ENCODE results near the gene PDLIM1. TPM values are rescaled to one million over a fixed set of nuclear protein-coding genes. Genes with fewer than 3 reads are reported as not detected.
A peak's percentile ranks its signal among the peaks of the same experiment; 100 is the strongest.

The PDLIM1 gene
- total and polyA plus RNA-seq, 9 of the 15 experiments (the other 6 are each of a cell fraction or from before 2014, with no cell fraction given), result 19.8 to 164 (median 39.1) TPM

GRCh38 chr10:95297402-95297801, 6.6 kb upstream of the PDLIM1 start (continued):
- TF ChIP-seq HMGXB4 (CRISPR knock-in tag; IDR thresholded peaks at IDR 0.05) (no peak), ATF1 (CRISPR knock-in tag; IDR thresholded peaks at IDR 0.05) (no peak), ATF1 (tag; IDR thresholded peaks at IDR 0.05) (no peak), ZBTB8A (IDR thresholded peaks at IDR 0.05; ENCODE audit: partially characterized antibody) (no peak), SOX6 (IDR thresholded peaks at IDR 0.05) (peak; percentile 66), RBM14 (IDR thresholded peaks at IDR 0.05; ENCODE audit: borderline replicate concordance, insufficient read depth, low read depth, low read length) (no peak), ZNF3 (CRISPR knock-in tag; IDR thresholded peaks at IDR 0.05) (no peak), CEBPZ (IDR thresholded peaks at IDR 0.05; ENCODE audit: borderline replicate concordance, low read depth, low read length) (no peak), BRF2 (IDR thresholded peaks at IDR 0.05; ENCODE audit: borderline replicate concordance, insufficient read depth, insufficient read length) (no peak), FOXJ2 (tag; IDR thresholded peaks at IDR 0.05) (no peak), NFE2 (IDR thresholded peaks at IDR 0.05; ENCODE audit: low read depth) (no peak), RBM17 (IDR thresholded peaks at IDR 0.05; ENCODE audit: borderline replicate concordance, low read depth, low read length) (no peak), NFATC3 (IDR thresholded peaks at IDR 0.05) (no peak), DACH1 (IDR thresholded peaks at IDR 0.05; ENCODE audit: partially characterized antibody) (no peak), CBFA2T3 (IDR thresholded peaks at IDR 0.05) (peak; percentile 88), ZBTB26 (CRISPR knock-in tag; IDR thresholded peaks at IDR 0.05) (no peak), TRIM28 (IDR thresholded peaks at IDR 0.05) (no peak), FOXA1 (IDR thresholded peaks at IDR 0.05; ENCODE audit: borderline replicate concordance) (no peak), TSC22D4 (tag; IDR thresholded peaks at IDR 0.05) (no peak), PRPF4 (IDR thresholded peaks at IDR 0.05; ENCODE audit: insufficient read depth, low read depth, low read length, poor library complexity, severe bottlenecking) (no peak), E2F3 (CRISPR knock-in tag; IDR thresholded peaks at IDR 0.05) (no peak), SRSF1 (IDR thresholded peaks at IDR 0.05; ENCODE audit: low read depth, low read length) (no peak), ZNF23 (CRISPR knock-in tag; IDR thresholded peaks at IDR 0.05) (no peak)
- TF ChIP-seq, protein P1, sequence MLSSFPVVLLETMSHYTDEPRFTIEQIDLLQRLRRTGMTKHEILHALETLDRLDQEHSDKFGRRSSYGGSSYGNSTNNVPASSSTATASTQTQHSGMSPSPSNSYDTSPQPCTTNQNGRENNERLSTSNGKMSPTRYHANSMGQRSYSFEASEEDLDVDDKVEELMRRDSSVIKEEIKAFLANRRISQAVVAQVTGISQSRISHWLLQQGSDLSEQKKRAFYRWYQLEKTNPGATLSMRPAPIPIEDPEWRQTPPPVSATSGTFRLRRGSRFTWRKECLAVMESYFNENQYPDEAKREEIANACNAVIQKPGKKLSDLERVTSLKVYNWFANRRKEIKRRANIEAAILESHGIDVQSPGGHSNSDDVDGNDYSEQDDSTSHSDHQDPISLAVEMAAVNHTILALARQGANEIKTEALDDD (IDR thresholded peaks at IDR 0.05), result peak; percentile 33; the same call in 1 of the 2 replicates

All from K562 (cell line).